NCI-H1417 (cell line): ENCODE results near the gene EFNA4.
"Not testable (repeated sequence)": the region's sequence is repeated elsewhere in the genome, so short reads cannot be mapped to it uniquely, and the experiment has no call there.

ENCODE experiments used
- DNase-seq, 3 experiments: peaks; one replicate each; lab custom pipeline; 2025; lab: John Stamatoyannopoulos, UW

The EFNA4 gene

DNA sequence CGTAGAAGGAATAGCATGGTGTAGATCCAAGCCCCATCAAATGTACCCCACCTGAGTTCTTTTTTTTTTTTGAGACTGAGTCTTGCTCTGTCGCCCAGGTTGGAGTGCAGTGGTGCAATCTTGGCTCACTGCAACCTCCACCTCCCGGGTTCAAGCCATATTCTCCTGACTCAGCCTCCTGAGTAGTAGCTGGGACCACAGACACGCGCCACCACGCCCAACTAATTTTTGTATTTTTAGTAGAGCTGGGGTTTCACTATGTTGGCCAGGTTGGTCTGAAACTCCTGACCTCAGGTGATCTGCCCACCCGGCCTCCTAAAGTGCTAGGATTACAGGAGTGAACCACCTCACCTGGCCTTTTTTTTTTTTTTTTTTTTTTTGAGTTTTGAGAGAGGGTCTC, 54.5 kb downstream of the EFNA4 start:
- DNase-seq = not testable (repeated sequence)
